ENCODE results near the gene DDX1. TPM values are rescaled to one million over a fixed set of nuclear protein-coding genes. Genes with fewer than 3 reads are reported as not detected.

DDX1 gene
- total and polyA plus RNA-seq, 9 of the 15 experiments (the other 6 are each of a cell fraction or from before 2014, with no cell fraction given) = 116 to 277 (median 232) TPM

DNA sequence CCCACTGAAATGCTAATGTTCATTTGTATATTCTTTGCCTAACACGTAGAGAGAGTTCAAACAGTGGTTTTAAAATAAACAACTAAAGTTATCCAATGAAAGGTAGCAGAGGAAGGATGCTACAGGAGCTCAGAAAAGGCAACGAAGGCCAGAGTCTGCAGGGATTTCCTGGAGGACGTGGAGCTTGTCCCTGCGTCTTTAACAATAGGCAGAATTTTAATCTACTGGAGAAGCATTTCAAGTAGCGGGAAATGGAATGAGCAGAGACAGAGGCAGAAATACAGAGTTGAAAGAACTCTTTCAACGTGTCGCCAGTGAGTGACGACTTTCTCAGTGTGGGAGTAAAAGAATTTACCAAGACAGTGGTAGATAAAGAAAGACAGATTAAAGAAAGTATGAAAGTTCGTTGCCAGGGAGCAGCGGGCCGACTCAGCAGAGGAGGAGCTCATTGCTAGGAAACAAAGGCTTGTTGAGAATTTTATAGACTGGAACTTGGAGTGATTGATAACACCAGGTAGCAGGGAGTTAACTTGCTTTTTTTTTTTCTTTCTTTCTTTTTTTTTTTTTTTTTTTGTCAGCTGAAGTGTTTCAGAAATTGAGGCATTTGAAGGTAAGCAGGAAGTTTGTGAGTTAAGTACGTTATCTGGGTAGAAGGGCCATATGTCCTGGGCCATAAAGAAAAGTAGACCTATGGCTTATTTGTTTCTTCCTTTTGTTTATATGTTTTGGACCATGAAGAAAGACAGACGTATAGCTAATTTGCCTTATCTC lies 29.9 kb upstream of the DDX1 start (continued):
- TF ChIP-seq RREB1 (CRISPR knock-in tag; IDR thresholded peaks at IDR 0.05) (no peak), TAL1 (IDR thresholded peaks at IDR 0.05) (0 out of 2 replicates have a peak, but pooled peaks have one; percentile 15), RCOR1 (IDR thresholded peaks at IDR 0.05; ENCODE audit: borderline replicate concordance in 1 of 2, low read depth in 2 of 2, low read length in 2 of 2) (peak in 1 of 2 experiments; percentile 46; a peak in 1 of 4 replicates), CREM (IDR thresholded peaks at IDR 0.05; ENCODE audit: low read depth) (peak; percentile 97), MEIS2 (IDR thresholded peaks at IDR 0.05; ENCODE audit: partially characterized antibody) (peak; percentile 86), KDM1A (IDR thresholded peaks at IDR 0.05) (no peak), HMGXB4 (CRISPR knock-in tag; IDR thresholded peaks at IDR 0.05) (no peak), EZH2 (IDR thresholded peaks at IDR 0.05; ENCODE audit: borderline replicate concordance, low read depth, low read length) (no peak), PREB (CRISPR knock-in tag; IDR thresholded peaks at IDR 0.05) (no peak), RBM14 (IDR thresholded peaks at IDR 0.05; ENCODE audit: borderline replicate concordance, insufficient read depth, low read depth, low read length) (no peak), RBM15 (IDR thresholded peaks at IDR 0.05; ENCODE audit: insufficient read depth, low read length) (no peak), SMC3 (conservative IDR thresholded peaks at IDR 0.05; ENCODE audit: insufficient read depth, low read depth, low read length) (no peak), ESRRB (CRISPR knock-in tag; IDR thresholded peaks at IDR 0.05; ENCODE audit: borderline replicate concordance) (no peak)
- TF ChIP-seq, protein P1, sequence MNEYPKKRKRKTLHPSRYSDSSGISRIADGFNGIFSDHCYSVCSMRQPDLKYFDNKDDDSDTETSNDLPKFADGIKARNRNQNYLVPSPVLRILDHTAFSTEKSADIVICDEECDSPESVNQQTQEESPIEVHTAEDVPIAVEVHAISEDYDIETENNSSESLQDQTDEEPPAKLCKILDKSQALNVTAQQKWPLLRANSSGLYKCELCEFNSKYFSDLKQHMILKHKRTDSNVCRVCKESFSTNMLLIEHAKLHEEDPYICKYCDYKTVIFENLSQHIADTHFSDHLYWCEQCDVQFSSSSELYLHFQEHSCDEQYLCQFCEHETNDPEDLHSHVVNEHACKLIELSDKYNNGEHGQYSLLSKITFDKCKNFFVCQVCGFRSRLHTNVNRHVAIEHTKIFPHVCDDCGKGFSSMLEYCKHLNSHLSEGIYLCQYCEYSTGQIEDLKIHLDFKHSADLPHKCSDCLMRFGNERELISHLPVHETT (CRISPR knock-in tag; conservative IDR thresholded peaks at IDR 0.05 in 1 of 2, IDR thresholded peaks at IDR 0.05 in 1 of 2) = no peak; a peak in 1 of 4 replicates
- TF ChIP-seq, protein P2, sequence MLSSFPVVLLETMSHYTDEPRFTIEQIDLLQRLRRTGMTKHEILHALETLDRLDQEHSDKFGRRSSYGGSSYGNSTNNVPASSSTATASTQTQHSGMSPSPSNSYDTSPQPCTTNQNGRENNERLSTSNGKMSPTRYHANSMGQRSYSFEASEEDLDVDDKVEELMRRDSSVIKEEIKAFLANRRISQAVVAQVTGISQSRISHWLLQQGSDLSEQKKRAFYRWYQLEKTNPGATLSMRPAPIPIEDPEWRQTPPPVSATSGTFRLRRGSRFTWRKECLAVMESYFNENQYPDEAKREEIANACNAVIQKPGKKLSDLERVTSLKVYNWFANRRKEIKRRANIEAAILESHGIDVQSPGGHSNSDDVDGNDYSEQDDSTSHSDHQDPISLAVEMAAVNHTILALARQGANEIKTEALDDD (IDR thresholded peaks at IDR 0.05) = 0 out of 2 replicates have a peak, but pooled peaks have one; percentile 12

Measured in K562 (cell line).